Measurements from ENCODE around the gene HOXA3. TPM values are rescaled to one million over a fixed set of nuclear protein-coding genes. Genes with fewer than 3 reads are reported as not detected.

The HOXA3 gene
- total RNA-seq, 1 experiment from 2014 or later: not detected

- no peak overlapping the region for H2BK12ac ChIP-seq (ENCODE audit: insufficient read length, low read depth, low read length)
- no peak overlapping the region for H2BK5ac ChIP-seq (ENCODE audit: insufficient read length, low read length)
- Mint-ChIP-seq H3K27me3 (ENCODE audit: low read depth) (peaks cover 52% of the 10 kb centered on the region), H3K9me3 (peaks cover 0 to 3% of the 10 kb centered on the region in 2 experiments; a peak in 1 of 5 replicates), H3K27ac (no peak overlapping the region), H3K4me3 (no peak overlapping the region), H3K4me1 (peaks cover 8% of the 10 kb centered on the region in 2 experiments), H3K36me3 (ENCODE audit: insufficient read depth in 1 of 3, low read depth in 3 of 3) (no peaks in the 10 kb centered on the region)
- no peak overlapping the region for H4K5ac ChIP-seq (ENCODE audit: insufficient read length, low read depth, low read length)
- H2AFZ ChIP-seq (ENCODE audit: low read length): no peak overlapping the region
- no peak overlapping the region for H2BK20ac ChIP-seq (ENCODE audit: low read depth, low read length, poor library complexity, severe bottlenecking)
- no peak overlapping the region for H3K4me2 ChIP-seq (ENCODE audit: insufficient read depth, insufficient read length, low read length)
- H3K27ac ChIP-seq (ENCODE audit: insufficient read length, low read depth, low read length): no peak overlapping the region
- no peaks in the 10 kb centered on the region for H3K23me2 ChIP-seq (ENCODE audit: insufficient read length, low read depth, low read length, poor library complexity, severe bottlenecking)
- H3K79me1 ChIP-seq (ENCODE audit: insufficient read depth, low read depth, low read length, poor library complexity, severe bottlenecking): no peaks in the 10 kb centered on the region
- no peak overlapping the region for H3K23ac ChIP-seq (ENCODE audit: insufficient read length, low read depth, low read length)
- H4K8ac ChIP-seq (replicated peaks; ENCODE audit: insufficient read length, low read depth, low read length): no peak overlapping the region
- no peak for DNase-seq
- no peaks in the 10 kb centered on the region for H3K79me2 ChIP-seq (ENCODE audit: insufficient read depth, low read length)
- H3K18ac ChIP-seq (ENCODE audit: insufficient read length, low read depth, low read length): no peak overlapping the region
- no peak overlapping the region for H2BK15ac ChIP-seq (ENCODE audit: low read depth, low read length)
- no peak overlapping the region for H3T11ph ChIP-seq (ENCODE audit: low read length)
- H4K20me1 ChIP-seq (ENCODE audit: control insufficient read depth, insufficient read depth, insufficient read length): no peaks in the 10 kb centered on the region
- TF ChIP-seq, protein P1, sequence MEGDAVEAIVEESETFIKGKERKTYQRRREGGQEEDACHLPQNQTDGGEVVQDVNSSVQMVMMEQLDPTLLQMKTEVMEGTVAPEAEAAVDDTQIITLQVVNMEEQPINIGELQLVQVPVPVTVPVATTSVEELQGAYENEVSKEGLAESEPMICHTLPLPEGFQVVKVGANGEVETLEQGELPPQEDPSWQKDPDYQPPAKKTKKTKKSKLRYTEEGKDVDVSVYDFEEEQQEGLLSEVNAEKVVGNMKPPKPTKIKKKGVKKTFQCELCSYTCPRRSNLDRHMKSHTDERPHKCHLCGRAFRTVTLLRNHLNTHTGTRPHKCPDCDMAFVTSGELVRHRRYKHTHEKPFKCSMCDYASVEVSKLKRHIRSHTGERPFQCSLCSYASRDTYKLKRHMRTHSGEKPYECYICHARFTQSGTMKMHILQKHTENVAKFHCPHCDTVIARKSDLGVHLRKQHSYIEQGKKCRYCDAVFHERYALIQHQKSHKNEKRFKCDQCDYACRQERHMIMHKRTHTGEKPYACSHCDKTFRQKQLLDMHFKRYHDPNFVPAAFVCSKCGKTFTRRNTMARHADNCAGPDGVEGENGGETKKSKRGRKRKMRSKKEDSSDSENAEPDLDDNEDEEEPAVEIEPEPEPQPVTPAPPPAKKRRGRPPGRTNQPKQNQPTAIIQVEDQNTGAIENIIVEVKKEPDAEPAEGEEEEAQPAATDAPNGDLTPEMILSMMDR (conservative IDR thresholded peaks at IDR 0.05): no peak
- no CpG with 5 or more reads among the region's 2 CpGs for WGBS (ENCODE audit: extremely low coverage, insufficient read length, low lambda C conversion rate)
- no peak overlapping the region for H4K91ac ChIP-seq (ENCODE audit: insufficient read length, low read depth, low read length)
- H3K9ac ChIP-seq (ENCODE audit: extremely low read depth, insufficient read length, low read length): no peak overlapping the region
- no peaks in the 10 kb centered on the region for H3K4me1 ChIP-seq (ENCODE audit: insufficient read depth, low read length)
- H3K9me3 ChIP-seq (ENCODE audit: control insufficient read depth, low read depth, low read length): no peaks in the 10 kb centered on the region
- H2AK5ac ChIP-seq (ENCODE audit: insufficient read length, low read length): no peak overlapping the region
- no peak overlapping the region for H3K14ac ChIP-seq (ENCODE audit: insufficient read depth, low read length)
- no peak overlapping the region for H3K4ac ChIP-seq (ENCODE audit: low read depth, low read length)
- H3K27me3 ChIP-seq (ENCODE audit: insufficient read depth, low read length): peaks cover 14% of the 10 kb centered on the region
- H2BK120ac ChIP-seq (ENCODE audit: low read depth, low read length, poor library complexity, severe bottlenecking): no peak overlapping the region
- no peak overlapping the region for H3K56ac ChIP-seq (ENCODE audit: insufficient read length, low read depth, low read length)
Measured at GRCh38 chr7:27083646-27084045, 68.7 kb downstream of the HOXA3 start.

Data from H9 (cell line).